ENCODE data around the gene TBXAS1. TPM values are rescaled to one million over a fixed set of nuclear protein-coding genes. Genes with fewer than 3 reads are reported as not detected.

The TBXAS1 gene
- total RNA-seq, 4 donors from 2014 or later: 9.8 to 31.3 (median 13.5) TPM

DNA sequence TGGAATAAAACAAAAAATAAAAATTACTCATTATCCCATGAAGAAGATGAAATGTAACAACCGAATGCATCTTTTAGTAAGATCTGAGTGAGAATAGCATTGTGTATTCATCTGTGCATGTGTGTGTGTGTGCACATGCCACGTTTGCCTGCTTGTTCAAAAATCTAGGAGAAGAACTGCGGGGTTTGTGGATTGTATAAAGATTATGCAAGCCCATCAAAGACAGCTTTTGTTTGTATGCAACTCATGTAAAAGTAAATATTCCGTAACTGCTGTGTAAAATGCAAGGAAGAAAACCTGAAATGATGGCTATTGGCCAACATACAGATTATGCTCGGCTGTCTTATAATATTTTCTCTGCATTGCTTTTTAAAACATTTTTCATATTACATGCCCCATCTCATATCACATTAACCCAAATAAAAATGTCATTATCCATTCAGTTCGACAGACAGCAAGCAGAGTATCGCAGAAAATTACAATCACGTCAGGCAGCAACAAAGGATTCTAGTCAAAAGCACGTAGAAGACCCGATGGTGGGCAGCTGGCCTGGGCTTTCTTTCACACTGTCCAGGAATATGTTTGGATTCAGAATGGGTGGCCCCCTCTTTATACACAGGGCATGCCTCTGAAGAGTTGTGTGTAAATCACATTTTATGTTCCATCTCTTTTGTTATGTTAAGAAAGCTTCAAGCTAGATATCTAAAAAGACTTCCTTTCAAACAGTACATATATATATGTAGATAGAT lies 119.7 kb downstream of the TBXAS1 start:
- Histone ChIP-seq H3K27ac (replicated peaks in 1 of 4) (no peak overlapping the region), H3K36me3 (no peaks in the 10 kb centered on the region), H3K9me3 (peaks cover 0 to 20% (median 12%) of the 10 kb centered on the region in 4 donors), H3K4me3 (no peak overlapping the region), H3K4me1 (no peaks in the 10 kb centered on the region), H3K27me3 (no peaks in the 10 kb centered on the region)
- no peak for DNase-seq (ENCODE audit: extremely low spot score)
- no peak for TF ChIP-seq POLR2A (IDR thresholded peaks at IDR 0.05; ENCODE audit: low read depth)
- TF ChIP-seq EP300 (IDR thresholded peaks at IDR 0.05): no peak
- no peak for TF ChIP-seq POLR2AphosphoS5 (IDR thresholded peaks at IDR 0.05)
- TF ChIP-seq, protein P1, sequence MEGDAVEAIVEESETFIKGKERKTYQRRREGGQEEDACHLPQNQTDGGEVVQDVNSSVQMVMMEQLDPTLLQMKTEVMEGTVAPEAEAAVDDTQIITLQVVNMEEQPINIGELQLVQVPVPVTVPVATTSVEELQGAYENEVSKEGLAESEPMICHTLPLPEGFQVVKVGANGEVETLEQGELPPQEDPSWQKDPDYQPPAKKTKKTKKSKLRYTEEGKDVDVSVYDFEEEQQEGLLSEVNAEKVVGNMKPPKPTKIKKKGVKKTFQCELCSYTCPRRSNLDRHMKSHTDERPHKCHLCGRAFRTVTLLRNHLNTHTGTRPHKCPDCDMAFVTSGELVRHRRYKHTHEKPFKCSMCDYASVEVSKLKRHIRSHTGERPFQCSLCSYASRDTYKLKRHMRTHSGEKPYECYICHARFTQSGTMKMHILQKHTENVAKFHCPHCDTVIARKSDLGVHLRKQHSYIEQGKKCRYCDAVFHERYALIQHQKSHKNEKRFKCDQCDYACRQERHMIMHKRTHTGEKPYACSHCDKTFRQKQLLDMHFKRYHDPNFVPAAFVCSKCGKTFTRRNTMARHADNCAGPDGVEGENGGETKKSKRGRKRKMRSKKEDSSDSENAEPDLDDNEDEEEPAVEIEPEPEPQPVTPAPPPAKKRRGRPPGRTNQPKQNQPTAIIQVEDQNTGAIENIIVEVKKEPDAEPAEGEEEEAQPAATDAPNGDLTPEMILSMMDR (IDR thresholded peaks at IDR 0.05): no peak
- intact Hi-C loops (cut with DNase I): no loop called here
- 70% methylated on average over 10 of the region's 10 CpGs for WGBS

DNA sequence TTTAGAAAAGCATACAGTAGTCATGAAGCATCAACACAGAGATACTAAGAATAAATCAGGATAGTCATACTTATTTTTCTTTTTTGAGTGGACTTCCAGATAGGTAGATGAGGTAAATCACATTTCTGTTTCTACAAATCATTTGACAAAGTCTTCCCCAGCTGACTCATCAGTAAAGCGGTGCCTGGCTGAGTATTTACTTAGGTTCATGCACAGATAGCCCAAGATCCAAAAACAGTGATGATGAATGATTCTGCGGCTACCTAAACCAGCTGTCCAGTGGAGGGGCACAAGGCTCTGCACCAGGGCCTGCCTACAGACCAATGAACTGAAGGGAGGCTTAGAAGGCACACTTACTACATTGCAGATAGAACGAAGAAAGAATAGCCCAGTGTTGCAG lies 120.6 kb downstream of the TBXAS1 start:
- Histone ChIP-seq H3K9me3 (peaks cover 0 to 20% (median 12%) of the 10 kb centered on the region in 4 donors), H3K27ac (replicated peaks in 1 of 4) (no peak overlapping the region), H3K27me3 (no peaks in the 10 kb centered on the region), H3K36me3 (no peaks in the 10 kb centered on the region), H3K4me1 (no peaks in the 10 kb centered on the region), H3K4me3 (no peak overlapping the region)
- WGBS: 84% methylated on average over 3 of the region's 3 CpGs
- TF ChIP-seq POLR2A (IDR thresholded peaks at IDR 0.05; ENCODE audit: low read depth) (no peak), EP300 (IDR thresholded peaks at IDR 0.05) (no peak), POLR2AphosphoS5 (IDR thresholded peaks at IDR 0.05) (no peak)
- TF ChIP-seq, protein P1 (IDR thresholded peaks at IDR 0.05): no peak
- no peak for DNase-seq (ENCODE audit: extremely low spot score)
- intact Hi-C loops (cut with DNase I): no loop called here

GRCh38 chr7:139950881-139951525 lies 121.9 kb downstream of the TBXAS1 start:
- 96% methylated on average over 10 of the region's 10 CpGs for WGBS
- no peak for TF ChIP-seq POLR2AphosphoS5 (IDR thresholded peaks at IDR 0.05)
- TF ChIP-seq, protein P1 (IDR thresholded peaks at IDR 0.05): no peak
- TF ChIP-seq POLR2A (IDR thresholded peaks at IDR 0.05; ENCODE audit: low read depth): no peak
- TF ChIP-seq EP300 (IDR thresholded peaks at IDR 0.05): no peak
- H3K4me1 ChIP-seq: no peaks in the 10 kb centered on the region
- no peak for DNase-seq (ENCODE audit: extremely low spot score)
- intact Hi-C loops (cut with DNase I): no loop called here
- peaks cover 0 to 12% (median 4%) of the 10 kb centered on the region in 4 donors for H3K9me3 ChIP-seq
- H3K27me3 ChIP-seq: no peaks in the 10 kb centered on the region
- H3K36me3 ChIP-seq: no peaks in the 10 kb centered on the region
- H3K27ac ChIP-seq (replicated peaks in 1 of 4): no peak overlapping the region
- no peak overlapping the region for H3K4me3 ChIP-seq

DNA sequence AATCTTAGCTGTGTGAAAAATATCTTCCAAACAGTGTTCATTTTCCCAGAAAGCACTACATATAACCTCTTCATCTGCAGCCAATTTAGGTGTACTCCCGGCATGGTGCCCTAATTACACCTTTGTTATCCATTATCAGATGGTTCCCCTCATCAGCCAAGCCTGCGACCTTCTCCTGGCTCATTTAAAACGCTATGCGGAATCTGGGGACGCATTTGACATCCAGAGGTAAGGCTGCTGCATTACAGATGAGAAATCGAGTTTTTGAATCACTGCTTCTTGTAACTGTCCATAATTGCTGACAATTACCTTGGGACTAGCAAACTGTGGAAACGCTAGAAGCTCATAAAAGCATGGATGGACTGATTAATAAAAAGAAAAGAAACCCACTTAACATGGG lies 124.2 kb downstream of the TBXAS1 start:
- Histone ChIP-seq H3K27me3 (no peaks in the 10 kb centered on the region), H3K9me3 (no peaks in the 10 kb centered on the region), H3K36me3 (no peaks in the 10 kb centered on the region), H3K4me3 (no peak overlapping the region), H3K4me1 (no peaks in the 10 kb centered on the region), H3K27ac (replicated peaks in 1 of 4) (no peak overlapping the region)
- WGBS: 83% methylated on average over 7 of the region's 7 CpGs
- DNase-seq (ENCODE audit: extremely low spot score): no peak
- TF ChIP-seq POLR2A (IDR thresholded peaks at IDR 0.05; ENCODE audit: low read depth): no peak
- no peak for TF ChIP-seq EP300 (IDR thresholded peaks at IDR 0.05)
- no peak for TF ChIP-seq POLR2AphosphoS5 (IDR thresholded peaks at IDR 0.05)
- TF ChIP-seq, protein P1 (IDR thresholded peaks at IDR 0.05): no peak
- intact Hi-C loops (cut with DNase I): no loop called here

All from esophagus muscularis mucosa (tissue), 4 donors.